Caco-2 (cell line): ENCODE measurements around the gene COX7B2. TPM values are rescaled to one million over a fixed set of nuclear protein-coding genes. Genes with fewer than 3 reads are reported as not detected.

Source experiments
- BruUV-seq: library from RNA; stranded (reverse); fragments of 400-500 nt; replicated peaks from 2 replicates; lab custom pipeline; 2021; lab: Mats Ljungman, UMichigan
- CTCF ChIA-PET: fragments of 300-600 bp; sonication (Branson Sonifier 250); formaldehyde crosslinking; loops from one replicate; lab custom pipeline; 2022; ENCODE audit warnings: antibody characterized with exemption; lab: Charles Lee
- POLR2A ChIA-PET: fragments of 300-600 bp; sonication (Branson Sonifier 250); formaldehyde crosslinking; loops from one replicate; lab custom pipeline; 2022; ENCODE audit warnings: antibody characterized with exemption; lab: Charles Lee
- DNase-seq, 2 experiments: peaks; one replicate each; pipeline versions ENCODE4 v3.0.0 to v3.0.0-alpha.2; 2020 to 2022
- H3K27me3 ChIP-seq: replicated peaks from 2 replicates; pipeline ENCODE4 v1.6.0; 2011; ENCODE audit warnings: low read length; ENCODE audit not compliant: control insufficient read depth, insufficient read depth
- H3K36me3 ChIP-seq: 2 replicates; pipeline ENCODE4 v1.5.1; 2011; ENCODE audit warnings: low read length; ENCODE audit not compliant: control insufficient read depth, insufficient read depth
- H3K4me1 ChIP-seq: fragments of 250-450 bp; sonication (Bioruptor Pico); 2 replicates; pipeline ENCODE4 v1.5.1; 2020; ENCODE audit warnings: mild to moderate bottlenecking
- H3K4me3 ChIP-seq: 2 replicates; pipeline ENCODE4 v1.5.1; 2011; ENCODE audit warnings: low read depth, mild to moderate bottlenecking, control low read depth, low read length
- H3K9me3 ChIP-seq: fragments of 250-450 bp; sonication (Bioruptor Pico); 2 replicates; pipeline ENCODE4 v1.5.1; 2020; ENCODE audit warnings: mild to moderate bottlenecking, moderate library complexity
- H3K27ac Mint-ChIP-seq: one replicate; pipeline ENCODE4 v1.8.0; 2022; ENCODE audit warnings: mixed read lengths; ENCODE audit not compliant: unreplicated experiment
- H3K27me3 Mint-ChIP-seq: one replicate; pipeline ENCODE4 v1.8.0; 2022; ENCODE audit warnings: mixed read lengths; ENCODE audit not compliant: insufficient read depth, unreplicated experiment
- H3K36me3 Mint-ChIP-seq: one replicate; pipeline ENCODE4 v1.8.0; 2022; ENCODE audit warnings: mild to moderate bottlenecking, mixed read lengths; ENCODE audit not compliant: insufficient read depth, unreplicated experiment
- H3K4me1 Mint-ChIP-seq: one replicate; pipeline ENCODE4 v1.8.0; 2022; ENCODE audit warnings: low read depth, mixed read lengths; ENCODE audit not compliant: unreplicated experiment
- H3K4me3 Mint-ChIP-seq: one replicate; pipeline ENCODE4 v1.8.0; 2022; ENCODE audit warnings: mild to moderate bottlenecking, moderate library complexity, mixed read lengths; ENCODE audit not compliant: unreplicated experiment
- H3K9me3 Mint-ChIP-seq: one replicate; pipeline ENCODE4 v1.8.0; 2022; ENCODE audit warnings: mixed read lengths; ENCODE audit not compliant: unreplicated experiment
- intact Hi-C: fragments of 100-400 bp; cut with micrococcal nuclease; formaldehyde crosslinking; loops from one replicate; pipeline ENCODE4 v1.10.0; 2022; ENCODE audit not compliant: unreplicated experiment
- total RNA-seq: library from RNA; stranded (reverse); gene quantifications from 2 replicates; pipeline ENCODE4 v1.2.3, GENCODE V29; 2022
- TF ChIP-seq, protein P1 (sequence below), 2 experiments: fragments of 200-600 bp in 1 of 2; IDR thresholded peaks; 1 replicate in 1 of 2; 2 replicates in 1 of 2; pipeline versions ENCODE4 v1.5.1 to v1.8.0; 2011 to 2022; ENCODE audit warnings: antibody characterized with exemption in 1 of 2, control low read depth in 1 of 2, inconsistent platforms in 1 of 2, low read depth in 1 of 2, low read length in 1 of 2, mild to moderate bottlenecking in 1 of 2, moderate library complexity in 1 of 2; ENCODE audit not compliant: insufficient read depth in 1 of 2, severe bottlenecking in 1 of 2, unreplicated experiment in 1 of 2

COX7B2 gene
- total RNA-seq, 1 experiment from 2014 or later, result not detected

DNA sequence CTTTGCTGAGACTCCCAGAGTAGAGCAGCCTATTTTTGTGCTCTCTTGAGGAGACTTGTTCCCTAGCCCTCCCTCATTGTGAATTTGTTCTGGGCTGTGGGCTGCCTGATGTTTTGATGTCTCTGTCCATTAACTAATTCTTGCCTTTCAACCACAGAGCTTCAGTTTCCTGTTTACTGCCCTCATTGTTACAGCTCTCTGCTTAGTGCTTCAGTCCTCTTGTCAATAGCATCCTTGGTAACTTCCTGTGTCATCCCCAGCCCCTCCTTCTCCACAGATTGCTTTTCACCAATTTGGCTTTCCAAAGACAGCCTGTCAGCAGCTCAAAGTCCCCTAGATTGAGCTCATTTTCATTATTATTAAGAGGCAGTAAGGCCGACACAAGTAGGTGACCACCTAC is 69.9 kb downstream of the COX7B2 start:
- ChIA-PET POLR2A (no interaction called here), CTCF (no interaction called here)
- H3K4me3 Mint-ChIP-seq, result no peak overlapping the region
- no TSS peak for BruUV-seq
- peaks cover under 1% of the 10 kb centered on the region for H3K9me3 Mint-ChIP-seq
- no peak for DNase-seq
- Histone ChIP-seq H3K4me1 (peaks cover 26% of the 10 kb centered on the region), H3K27me3 (no peaks in the 10 kb centered on the region), H3K4me3 (no peak overlapping the region), H3K9me3 (no peaks in the 10 kb centered on the region), H3K36me3 (no peaks in the 10 kb centered on the region)
- TF ChIP-seq, protein P1, sequence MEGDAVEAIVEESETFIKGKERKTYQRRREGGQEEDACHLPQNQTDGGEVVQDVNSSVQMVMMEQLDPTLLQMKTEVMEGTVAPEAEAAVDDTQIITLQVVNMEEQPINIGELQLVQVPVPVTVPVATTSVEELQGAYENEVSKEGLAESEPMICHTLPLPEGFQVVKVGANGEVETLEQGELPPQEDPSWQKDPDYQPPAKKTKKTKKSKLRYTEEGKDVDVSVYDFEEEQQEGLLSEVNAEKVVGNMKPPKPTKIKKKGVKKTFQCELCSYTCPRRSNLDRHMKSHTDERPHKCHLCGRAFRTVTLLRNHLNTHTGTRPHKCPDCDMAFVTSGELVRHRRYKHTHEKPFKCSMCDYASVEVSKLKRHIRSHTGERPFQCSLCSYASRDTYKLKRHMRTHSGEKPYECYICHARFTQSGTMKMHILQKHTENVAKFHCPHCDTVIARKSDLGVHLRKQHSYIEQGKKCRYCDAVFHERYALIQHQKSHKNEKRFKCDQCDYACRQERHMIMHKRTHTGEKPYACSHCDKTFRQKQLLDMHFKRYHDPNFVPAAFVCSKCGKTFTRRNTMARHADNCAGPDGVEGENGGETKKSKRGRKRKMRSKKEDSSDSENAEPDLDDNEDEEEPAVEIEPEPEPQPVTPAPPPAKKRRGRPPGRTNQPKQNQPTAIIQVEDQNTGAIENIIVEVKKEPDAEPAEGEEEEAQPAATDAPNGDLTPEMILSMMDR (IDR thresholded peaks at IDR 0.05; ENCODE audit: insufficient read depth in 1 of 2, low read depth in 1 of 2, low read length in 1 of 2, severe bottlenecking in 1 of 2, unreplicated experiment in 1 of 2), result no peak
- intact Hi-C loops, result no loop called here
- no peaks in the 10 kb centered on the region for H3K27me3 Mint-ChIP-seq
- no peaks in the 10 kb centered on the region for H3K36me3 Mint-ChIP-seq
- no peak overlapping the region for H3K27ac Mint-ChIP-seq
- peaks cover 28% of the 10 kb centered on the region for H3K4me1 Mint-ChIP-seq

DNA sequence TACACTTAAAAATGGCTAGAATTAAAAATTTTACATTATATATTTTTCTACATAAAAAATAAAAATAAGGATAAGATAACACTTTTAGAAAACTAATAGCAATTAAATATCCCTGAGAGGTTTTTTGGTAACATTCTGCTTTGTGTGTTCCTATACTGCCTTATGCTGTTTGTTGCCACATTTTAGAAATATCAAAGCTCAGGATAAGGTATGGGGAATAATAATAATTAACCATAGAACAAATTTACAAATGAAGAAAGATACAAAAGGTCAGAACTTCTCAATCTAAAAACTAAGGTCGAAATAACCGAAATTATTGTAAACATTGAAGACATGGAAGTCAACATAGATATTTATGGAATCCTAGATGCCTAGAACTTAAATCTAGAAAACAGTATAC is 71.4 kb downstream of the COX7B2 start:
- intact Hi-C loops, result loop anchor here (1.0 kb wide), 1 partner anchor 44 kb away; no protein-coding TSS in a partner anchor

DNA sequence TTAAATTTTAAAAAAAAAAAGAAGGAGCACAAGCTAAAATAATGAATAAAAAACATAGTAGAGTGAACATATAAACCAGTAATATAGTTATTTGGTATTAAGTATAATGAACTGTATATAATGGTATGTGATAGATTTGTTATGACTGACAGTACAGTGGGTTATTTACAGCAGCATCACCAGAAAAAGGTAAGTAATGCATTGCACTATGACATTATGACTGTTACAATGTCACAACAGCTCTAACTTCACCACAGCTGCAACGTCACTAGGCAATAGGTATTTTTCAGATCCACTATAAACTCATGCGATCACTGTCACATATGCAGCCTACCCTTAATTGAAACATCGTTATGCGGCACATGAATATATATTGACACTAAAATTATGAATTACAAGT is 72.5 kb downstream of the COX7B2 start:
- Histone ChIP-seq H3K4me1 (peaks cover 23% of the 10 kb centered on the region), H3K9me3 (no peaks in the 10 kb centered on the region), H3K4me3 (no peak overlapping the region), H3K27me3 (no peaks in the 10 kb centered on the region), H3K36me3 (no peaks in the 10 kb centered on the region)
- DNase-seq, result no peak
- no peaks in the 10 kb centered on the region for H3K36me3 Mint-ChIP-seq
- BruUV-seq, result no TSS peak
- H3K9me3 Mint-ChIP-seq, result peaks cover 21% of the 10 kb centered on the region
- no peaks in the 10 kb centered on the region for H3K27me3 Mint-ChIP-seq
- CTCF ChIA-PET, result interaction anchor here (0.7 kb wide), 1 partner anchor 403 kb away, joined by 3 read pairs; no protein-coding TSS in a partner anchor
- intact Hi-C loops, result no loop called here
- no peak overlapping the region for H3K4me3 Mint-ChIP-seq
- no peak overlapping the region for H3K27ac Mint-ChIP-seq
- POLR2A ChIA-PET, result no interaction called here
- peaks cover 35% of the 10 kb centered on the region for H3K4me1 Mint-ChIP-seq
- TF ChIP-seq, protein P1 (IDR thresholded peaks at IDR 0.05; ENCODE audit: insufficient read depth in 1 of 2, low read depth in 1 of 2, low read length in 1 of 2, severe bottlenecking in 1 of 2, unreplicated experiment in 1 of 2), result no peak

More for the DNA sequence above, 71.4 kb downstream of the COX7B2 start:
- Mint-ChIP-seq H3K27me3 (no peaks in the 10 kb centered on the region), H3K4me1 (peaks cover 35% of the 10 kb centered on the region), H3K4me3 (peak overlapping the region; percentile 48), H3K9me3 (peaks cover 13% of the 10 kb centered on the region), H3K36me3 (no peaks in the 10 kb centered on the region), H3K27ac (no peak overlapping the region)
- ChIA-PET POLR2A (no interaction called here), CTCF (interaction anchor here (0.7 kb wide), 1 partner anchor 132 kb away, joined by 3 read pairs; no protein-coding TSS in a partner anchor)
- Histone ChIP-seq H3K36me3 (no peaks in the 10 kb centered on the region), H3K4me3 (no peak overlapping the region), H3K9me3 (no peaks in the 10 kb centered on the region), H3K4me1 (peaks cover 23% of the 10 kb centered on the region), H3K27me3 (no peaks in the 10 kb centered on the region)
- no peak for DNase-seq
- TF ChIP-seq, protein P1 (IDR thresholded peaks at IDR 0.05; ENCODE audit: insufficient read depth in 1 of 2, low read depth in 1 of 2, low read length in 1 of 2, severe bottlenecking in 1 of 2, unreplicated experiment in 1 of 2), result no peak
- no TSS peak for BruUV-seq
